GM18873 (cell line): ENCODE results near the gene GRAMD4.

Experiments used
- ATAC-seq: cut with Tn5 transposase; IDR thresholded peaks from one replicate; pipeline ENCODE4 v1.9.1; 2021; ENCODE audit warnings: mild to moderate bottlenecking, moderate library complexity, moderate number of reproducible peaks; ENCODE audit not compliant: unreplicated experiment, low FRiP score

Gene GRAMD4

DNA sequence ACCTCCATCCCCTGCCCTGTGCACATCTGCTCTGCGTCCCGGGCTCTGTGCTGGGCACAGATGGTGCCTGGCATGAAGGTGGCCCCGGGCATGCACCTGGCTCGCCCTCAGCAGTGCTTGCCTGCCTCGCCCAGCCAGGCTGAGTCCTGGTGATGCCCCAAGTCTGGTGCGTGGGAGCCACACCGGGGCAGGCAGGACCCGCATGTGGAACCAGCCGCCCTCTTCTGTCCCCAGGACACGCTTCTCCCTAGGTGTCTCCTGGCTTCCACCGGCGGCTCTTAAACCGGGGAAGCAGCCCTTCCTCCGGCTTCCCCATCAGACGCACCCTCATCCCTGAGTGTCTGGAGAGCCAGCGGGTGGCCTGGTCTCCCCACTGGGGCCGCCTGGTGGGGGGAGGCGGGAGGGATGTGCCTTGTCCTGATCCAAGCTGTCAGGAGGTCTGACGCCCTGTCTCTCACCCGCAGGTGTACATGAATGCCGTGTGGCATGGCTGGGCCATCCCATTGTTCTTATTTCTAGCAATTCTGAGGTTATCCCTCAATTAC, 45.0 kb downstream of the GRAMD4 start:
- no peak for ATAC-seq

DNA sequence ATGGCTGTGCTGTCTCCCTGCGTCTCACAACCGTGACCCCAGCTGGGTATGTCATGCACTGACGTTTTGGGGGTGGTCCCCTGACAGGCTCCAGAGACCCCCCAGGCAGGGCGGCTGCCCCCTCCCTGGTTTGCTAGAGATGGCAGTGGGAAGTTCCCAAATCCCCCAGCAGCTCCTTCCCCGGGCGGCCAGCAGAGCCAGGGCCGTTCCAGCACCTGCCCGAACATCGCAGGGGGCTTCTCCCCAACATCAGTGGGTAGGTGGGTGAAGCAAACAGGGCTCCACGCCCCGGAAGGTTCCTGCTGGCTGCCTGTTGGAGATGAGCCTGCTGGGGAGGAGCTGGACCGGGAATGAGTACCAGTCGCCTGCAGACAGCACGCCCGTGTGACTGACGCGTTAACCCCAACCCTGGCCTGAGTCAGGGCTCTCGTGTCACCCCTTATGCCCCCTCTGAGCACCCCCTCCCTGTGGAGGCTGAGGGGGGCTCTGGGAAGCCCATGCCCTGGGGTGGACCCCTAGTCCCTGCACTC, 45.6 kb downstream of the GRAMD4 start:
- ATAC-seq, result no peak

DNA sequence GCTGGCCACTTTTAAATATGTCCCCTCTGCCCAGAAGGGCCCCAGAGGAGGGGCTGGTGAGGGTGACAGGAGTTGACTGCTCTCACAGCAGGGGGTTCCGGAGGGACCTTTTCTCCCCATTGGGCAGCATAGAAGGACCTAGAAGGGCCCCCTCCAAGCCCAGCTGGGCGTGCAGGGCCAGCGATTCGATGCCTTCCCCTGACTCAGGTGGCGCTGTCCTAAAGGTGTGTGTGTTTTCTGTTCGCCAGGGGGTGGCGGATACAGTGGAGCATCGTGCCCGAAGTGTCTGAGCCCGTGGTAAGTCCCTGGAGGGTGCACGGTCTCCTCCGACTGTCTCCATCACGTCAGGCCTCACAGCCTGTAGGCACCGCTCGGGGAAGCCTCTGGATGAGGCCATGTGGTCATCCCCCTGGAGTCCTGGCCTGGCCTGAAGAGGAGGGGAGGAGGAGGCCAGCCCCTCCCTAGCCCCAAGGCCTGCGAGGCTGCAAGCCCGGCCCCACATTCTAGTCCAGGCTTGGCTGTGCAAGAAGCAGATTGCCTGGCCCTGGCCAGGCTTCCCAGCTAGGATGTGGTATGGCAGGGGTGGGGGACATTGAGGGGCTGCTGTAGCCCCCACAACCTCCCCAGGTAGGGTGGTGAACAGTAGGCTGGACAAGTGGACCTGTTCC, 46.5 kb downstream of the GRAMD4 start:
- ATAC-seq, result no peak

DNA sequence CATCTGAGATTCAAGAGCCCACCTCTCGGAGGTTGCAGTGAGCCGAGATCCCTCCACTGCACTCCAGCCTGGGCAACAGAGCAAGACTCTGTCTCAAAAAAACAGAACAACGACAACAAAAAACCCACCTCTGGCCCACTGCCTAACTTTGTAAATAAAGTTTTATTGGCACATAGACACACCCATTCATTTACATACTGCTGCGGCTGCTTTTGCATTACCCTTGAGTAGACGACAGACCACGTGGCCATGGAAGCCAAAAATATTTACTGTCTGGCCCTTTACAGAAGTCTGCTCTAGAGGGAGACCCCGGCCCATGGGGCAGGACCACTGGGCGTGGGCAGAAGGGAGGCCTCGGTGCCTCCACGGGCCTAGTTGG, 47.0 kb downstream of the GRAMD4 start:
- no peak for ATAC-seq

DNA sequence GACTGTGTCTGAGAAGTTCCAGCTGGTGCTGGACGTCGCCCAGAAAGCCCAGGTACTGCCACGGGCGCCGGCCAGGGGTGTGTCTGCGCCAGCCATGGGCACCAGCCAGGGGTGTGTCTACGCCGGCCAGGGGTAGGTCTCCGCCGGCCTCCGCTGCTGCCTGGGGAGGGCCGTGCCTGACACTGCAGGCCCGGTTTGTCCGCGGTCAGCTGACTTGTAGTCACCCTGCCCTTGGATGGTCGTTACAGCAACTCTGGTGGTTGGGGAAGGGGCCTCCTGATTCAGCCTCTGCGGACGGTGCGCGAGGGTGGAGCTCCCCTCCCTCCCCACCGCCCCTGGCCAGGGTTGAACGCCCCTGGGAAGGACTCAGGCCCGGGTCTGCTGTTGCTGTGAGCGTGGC, 47.9 kb downstream of the GRAMD4 start:
- ATAC-seq, result no peak

DNA sequence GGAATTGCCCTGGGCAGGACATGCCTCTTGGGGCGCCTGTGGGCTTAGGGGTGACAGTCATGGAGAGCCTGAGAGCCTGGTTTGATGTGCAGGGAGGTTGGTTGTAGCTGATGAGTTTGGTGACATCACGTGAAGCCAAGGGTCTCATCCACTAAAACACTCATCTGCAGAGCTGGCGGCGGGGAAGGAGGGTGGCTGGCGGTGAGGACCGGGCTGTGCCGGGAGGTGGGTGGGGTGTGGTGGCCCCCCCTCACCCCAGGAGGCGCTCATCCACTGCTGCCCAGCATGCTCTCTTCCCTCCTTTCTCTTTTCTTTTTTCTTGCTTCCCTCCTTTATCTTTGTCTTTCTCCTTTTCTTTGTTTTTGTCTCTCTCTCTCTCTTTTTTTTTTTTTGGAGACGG, 49.0 kb downstream of the GRAMD4 start:
- no peak for ATAC-seq

DNA sequence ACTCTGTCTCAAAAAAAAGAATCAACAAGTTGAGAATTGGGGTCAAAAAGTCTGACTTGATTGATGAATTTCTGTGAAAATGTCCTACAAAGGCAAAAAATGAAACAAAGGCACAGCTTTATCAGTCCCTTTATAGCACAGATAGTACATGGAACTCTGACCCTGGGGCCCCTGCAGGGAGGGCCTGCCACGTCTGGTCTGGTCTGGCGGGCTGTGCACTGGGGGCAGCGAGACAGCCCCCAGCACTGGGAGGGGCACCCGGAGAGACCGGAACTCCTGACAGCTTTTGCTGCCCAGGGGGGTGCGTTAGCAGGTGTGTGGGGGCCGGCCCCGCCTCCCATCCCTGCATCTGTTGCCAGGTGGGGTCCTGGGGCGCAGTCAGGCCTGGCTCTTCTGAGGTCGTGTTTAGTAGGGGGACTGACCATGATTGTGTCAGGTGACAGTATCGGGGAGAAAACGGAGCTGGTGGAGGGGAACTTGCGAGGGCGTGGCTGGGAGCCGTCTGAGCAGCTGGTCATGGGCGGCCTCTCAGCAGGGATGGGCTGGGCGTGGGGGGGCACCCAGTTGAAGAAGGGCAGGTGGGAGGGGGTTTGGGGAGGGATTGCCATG, 51.7 kb downstream of the GRAMD4 start:
- no peak for ATAC-seq

DNA sequence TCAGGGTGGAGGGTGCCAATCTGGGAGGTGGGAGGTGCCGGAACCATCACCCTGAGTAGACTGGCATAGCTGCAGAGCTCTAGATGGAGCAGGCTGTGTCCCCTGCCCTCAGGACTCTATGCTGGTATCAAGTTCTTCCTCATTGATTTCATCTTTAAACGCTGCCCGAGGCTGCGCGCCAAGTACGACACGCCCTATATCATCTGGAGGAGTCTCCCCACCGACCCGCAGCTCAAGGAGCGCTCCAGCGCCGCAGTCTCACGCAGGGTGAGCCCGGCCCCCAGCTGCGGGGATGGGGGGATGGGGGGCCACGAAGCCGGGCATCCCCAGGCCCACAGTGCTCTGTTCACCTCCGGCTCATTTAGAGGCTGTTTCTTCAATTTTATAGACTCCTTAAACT, 52.5 kb downstream of the GRAMD4 start:
- no peak for ATAC-seq

DNA sequence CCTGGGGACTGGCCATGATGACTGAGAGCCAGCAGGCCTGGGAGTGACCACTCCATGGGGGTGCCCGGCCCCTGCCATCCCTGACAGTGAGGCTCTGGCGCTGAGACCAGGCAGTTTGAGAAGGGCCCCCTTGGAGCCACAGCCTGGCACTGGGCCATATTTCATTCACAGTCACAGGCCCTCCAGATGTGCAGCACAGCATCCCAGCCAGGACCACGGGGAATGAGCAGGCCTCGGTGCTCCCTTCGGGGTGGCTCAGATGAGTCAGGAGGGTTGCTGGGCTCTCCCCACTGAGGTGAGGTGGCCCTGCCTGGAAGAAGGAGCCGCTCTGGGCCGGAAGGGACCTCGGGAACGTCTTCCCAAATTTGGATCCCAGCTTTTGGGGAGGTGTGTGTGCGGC, 53.0 kb downstream of the GRAMD4 start:
- no peak for ATAC-seq

DNA sequence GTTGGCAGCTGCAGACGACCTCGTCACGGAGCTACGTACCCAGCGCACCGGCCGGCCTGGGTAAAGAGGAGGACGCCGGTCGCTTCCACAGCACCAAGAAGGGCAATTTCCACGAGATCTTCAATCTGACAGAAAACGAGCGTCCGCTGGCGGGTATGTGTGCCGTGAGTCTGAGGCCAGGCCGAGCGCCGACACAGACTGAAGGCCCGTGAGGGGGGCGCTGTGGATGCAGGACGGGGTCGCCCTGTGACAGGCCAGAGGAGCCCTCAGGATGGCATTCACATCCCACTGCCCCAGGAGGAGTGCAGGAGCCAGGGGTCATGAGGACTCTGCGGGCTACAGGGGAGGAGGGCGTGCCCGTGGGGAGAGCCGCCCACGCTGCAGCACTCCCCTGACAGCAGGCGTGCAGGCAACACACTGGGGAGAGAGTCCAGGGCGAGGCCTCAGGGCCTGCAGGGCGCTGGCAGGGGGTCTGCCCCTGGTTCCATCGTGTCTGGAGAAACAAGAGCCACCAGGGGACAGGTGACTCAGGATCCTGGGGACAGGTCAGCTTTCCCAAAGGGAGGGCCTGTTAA, 53.6 kb downstream of the GRAMD4 start:
- no peak for ATAC-seq

DNA sequence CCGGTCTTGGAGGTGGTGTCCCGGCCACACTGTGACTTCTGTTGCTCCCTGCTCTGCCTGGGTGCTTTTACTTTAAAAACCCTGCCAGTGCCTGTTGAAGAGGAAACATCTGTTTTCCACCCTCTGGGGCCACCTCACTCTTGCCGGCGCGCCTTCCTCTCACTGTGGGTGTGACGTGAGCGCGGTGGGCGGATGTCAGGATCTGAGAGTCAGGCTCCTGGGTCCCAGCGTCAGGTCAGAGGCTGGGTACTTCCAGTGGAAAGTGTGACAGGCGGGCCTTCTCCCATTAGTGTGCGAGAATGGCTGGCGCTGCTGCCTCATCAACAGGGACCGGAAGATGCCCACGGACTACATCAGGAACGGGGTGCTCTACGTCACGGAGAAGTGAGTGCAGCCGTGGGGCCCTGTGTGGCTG, 54.2 kb downstream of the GRAMD4 start:
- no peak for ATAC-seq

DNA sequence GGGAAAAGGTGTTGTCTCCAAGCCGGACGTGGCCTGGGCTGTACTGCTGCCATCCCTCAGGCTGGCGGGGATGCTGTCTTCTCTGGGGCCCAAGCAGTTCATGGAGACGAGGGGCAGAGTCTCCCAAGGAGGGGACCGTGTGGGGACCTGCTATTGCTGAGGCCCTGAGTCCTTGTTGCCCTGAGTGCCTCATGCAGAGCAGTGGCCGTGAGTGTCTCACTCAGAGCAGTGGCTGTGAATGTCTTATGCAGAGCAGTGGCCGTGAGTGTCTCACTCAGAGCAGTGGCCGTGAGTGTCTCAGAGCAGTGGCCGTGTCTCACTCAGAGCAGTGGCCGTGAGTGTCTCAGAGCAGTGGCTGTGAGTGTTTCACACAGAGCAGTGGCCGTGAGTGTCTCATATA, 54.7 kb downstream of the GRAMD4 start:
- ATAC-seq, result no peak

DNA sequence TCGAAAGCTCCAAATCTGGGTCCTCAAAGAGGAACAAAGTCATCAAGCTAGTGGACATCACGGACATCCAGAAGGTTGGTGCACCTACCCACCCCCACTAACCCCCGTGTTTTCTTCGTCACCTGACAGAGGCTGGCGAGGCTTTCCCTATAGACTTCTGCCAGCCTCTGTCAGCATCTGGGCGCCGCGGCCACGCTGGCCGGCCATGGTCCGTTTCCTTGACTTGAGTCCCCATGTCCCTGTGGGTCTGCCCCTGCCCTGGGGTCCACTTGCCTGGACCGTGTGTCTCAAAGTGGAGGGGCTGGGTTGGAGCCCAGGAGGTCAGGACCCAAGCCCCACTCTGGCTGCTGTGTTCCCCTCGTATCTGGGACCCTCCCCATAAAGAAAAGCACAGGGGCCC, 55.3 kb downstream of the GRAMD4 start:
- no peak for ATAC-seq

DNA sequence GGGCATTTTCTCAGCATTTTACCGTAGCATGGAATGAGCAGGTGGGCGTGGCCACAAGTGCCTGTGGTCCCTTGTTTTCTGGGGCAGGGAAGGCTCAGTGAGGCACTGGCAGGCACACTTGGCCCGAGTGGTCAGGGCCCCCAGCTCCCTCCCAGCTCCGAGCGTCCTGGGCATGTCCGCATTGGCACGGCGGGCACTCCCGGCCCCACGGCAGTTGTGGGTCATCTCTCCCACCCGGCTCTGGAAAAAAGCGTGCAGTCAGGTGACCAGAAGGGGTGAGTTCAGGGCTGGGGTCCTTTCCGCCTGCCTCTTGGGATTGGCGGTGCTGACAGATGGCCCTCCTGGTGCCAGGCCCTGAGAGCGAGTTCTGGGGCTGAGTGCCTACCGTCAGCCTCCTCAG, 55.8 kb downstream of the GRAMD4 start:
- no peak for ATAC-seq

DNA sequence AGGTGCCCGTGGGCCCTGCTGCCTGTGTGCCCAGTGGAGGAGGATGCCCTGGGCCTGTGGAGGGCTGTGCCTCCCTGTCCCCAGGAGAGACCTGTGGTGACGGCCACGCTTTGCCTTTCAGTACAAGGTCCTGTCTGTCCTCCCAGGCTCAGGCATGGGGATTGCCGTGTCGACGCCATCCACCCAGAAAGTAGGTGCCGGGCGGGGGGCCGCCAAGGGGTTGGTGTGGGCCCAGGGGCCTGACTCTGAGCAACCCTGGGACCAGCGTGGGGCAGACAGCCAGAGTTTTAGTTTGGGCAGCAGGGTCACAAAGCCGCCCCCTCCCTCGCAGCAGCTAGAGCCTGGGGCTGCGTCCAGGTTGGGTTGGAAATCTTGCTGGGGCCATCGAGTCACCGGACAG, 56.3 kb downstream of the GRAMD4 start:
- ATAC-seq, result no peak

DNA sequence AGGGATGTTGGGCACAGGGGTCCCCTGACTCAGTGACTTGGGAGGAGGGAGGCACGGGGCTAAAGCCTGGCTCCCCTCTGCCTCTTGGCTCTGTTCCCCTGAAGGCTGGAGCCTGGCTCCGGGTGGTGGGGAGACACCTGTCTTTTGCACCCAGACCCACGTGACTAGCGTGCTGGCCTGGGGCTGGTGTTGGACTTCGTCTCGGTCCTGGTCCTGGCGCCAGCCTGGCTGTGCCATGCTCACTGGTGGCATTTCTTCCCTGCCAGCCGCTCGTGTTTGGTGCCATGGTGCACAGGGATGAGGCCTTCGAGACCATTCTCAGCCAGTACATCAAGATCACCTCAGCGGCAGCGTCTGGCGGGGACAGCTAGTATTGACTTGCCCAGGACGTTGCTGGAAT, 56.7 kb downstream of the GRAMD4 start:
- ATAC-seq, result no peak

DNA sequence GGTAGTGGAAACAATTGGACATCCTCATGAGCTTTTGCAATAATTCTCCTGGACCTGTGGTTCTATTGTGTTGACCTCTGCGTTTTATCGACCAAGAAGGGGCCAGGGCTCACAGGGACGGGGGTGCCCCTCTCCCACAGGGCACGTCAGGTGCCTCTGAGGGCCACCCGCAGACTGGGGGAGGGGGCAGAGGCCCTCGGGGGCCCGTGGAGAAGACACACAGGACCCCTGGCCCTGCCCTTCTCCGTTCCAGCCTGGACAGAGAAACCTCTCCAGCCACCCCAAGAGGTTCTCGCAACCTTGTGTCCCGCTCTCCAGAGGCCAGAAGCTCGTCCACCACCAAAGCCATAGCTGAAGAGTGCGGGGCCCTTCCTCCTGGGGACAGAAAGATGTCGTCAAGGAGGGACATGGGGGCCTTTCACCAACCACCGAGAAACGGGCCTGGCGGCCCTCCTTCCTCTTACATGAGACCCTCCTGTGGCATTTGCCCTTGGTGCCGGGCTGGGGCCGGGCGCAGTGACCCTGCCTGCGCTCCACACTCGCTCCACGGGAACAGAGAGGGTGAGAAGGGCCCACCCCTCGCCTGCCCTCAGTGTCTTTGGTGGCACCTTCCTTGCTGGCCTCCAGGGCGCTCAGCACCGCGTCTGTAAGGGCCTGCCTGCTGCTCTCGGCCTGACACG, 57.3 kb downstream of the GRAMD4 start:
- no peak for ATAC-seq

DNA sequence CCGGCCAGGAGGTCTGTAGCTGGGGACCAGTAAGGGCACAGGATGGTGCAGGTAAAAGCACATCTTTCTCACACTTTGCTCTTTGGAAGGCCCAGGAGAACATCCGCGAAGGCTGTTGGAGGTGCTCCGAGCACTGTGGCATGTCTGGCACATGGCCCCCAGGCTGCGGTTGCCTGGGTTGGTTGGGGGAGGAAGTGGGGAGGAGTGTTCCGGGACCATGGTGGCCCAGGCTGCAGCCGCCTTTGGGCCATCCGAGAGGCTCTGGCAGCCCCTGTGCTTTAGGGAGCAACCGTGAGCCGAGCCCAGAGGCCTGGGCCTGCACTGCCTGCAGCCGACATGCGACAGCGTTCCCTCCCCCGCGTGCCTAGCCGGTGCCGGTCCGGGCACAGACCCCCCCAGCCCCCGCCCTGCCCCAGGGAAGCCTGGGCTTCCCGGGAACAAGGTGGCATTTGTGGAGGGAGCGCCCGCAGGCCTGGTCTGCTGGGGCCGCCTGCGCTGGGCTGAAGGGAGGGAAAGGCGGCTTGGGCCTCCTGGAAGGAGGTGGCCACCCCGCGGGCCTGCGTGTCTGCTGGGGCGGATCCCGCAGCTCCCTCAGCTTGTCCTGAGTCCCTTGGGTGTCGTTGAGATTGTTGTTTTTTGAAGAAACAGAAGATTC, 57.9 kb downstream of the GRAMD4 start:
- no peak for ATAC-seq

DNA sequence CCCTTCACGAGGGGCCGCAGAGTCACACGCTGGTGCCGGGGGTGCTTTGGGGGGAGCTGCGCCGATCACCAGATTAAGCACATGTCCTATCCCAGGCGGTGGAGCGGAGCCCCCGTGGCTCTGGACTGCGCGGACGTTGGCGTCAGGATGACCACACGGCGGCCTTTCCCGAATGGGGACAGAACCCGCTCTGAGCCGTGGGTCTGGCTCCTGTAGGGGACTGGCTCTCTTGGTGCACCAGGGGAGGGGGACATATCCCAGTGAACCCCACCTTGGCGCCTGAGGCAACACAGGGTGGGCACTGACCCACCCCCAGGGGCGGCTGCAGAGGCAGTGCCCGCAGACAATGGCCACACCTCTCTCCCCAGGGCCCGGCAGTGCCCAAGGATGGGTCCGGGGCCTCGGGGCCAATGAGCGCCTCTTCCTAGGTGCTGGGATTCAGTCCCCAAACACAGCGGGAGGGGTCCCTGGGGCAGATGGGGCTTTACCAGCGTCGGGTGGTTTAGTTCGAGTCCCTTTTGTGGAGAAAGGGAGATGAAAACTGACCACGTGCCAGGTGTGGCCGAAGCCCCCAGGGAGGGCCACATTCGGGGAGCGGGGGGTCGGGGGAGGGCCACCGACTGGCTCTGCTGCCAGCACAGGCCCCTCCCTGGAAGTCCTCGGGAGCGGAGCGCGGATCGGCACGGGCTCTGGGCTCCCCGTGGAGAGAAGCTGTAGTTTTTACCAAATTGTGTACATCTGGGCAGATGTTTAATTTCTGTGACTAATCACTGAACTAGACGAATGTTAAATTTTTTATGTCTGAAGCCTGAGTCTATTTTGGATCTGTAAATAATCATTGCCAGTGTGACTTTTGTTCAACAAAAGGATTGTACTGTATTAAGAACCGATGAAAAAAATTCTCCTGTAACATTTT, 58.9 kb downstream of the GRAMD4 start:
- no peak for ATAC-seq
